OCI-LY7 (cell line): ENCODE results near the gene SLC10A7. TPM values are rescaled to one million over a fixed set of nuclear protein-coding genes. Genes with fewer than 3 reads are reported as not detected.

Experiments
- BruUV-seq: library from RNA; stranded (reverse); fragments of 400-500 nt; replicated peaks from 2 replicates; lab custom pipeline; 2021; lab: Mats Ljungman, UMichigan
- CTCF ChIA-PET: fragments of 300-600 bp; sonication (Branson Sonifier 250); formaldehyde crosslinking; loops from one replicate; lab custom pipeline; 2022; ENCODE audit warnings: antibody characterized with exemption; ENCODE audit not compliant: unreplicated experiment; lab: Charles Lee
- POLR2A ChIA-PET: fragments of 300-600 bp; sonication (Branson Sonifier 250); formaldehyde crosslinking; loops from one replicate; lab custom pipeline; 2022; ENCODE audit warnings: antibody characterized with exemption; lab: Charles Lee
- DNase-seq: peaks from one replicate; pipeline ENCODE4 v3.0.0-alpha.2; 2015; ENCODE audit warnings: low spot score
- H2AFZ ChIP-seq: fragments of 200-600 bp; sonication (generic), shearing (Covaris generic); 2 replicates; pipeline ENCODE4 v1.6.1; 2014; ENCODE audit warnings: mild to moderate bottlenecking, antibody characterized with exemption, low read length, moderate library complexity
- H3K27ac ChIP-seq: fragments of 200-600 bp; sonication (generic); 2 replicates; pipeline ENCODE4 v1.5.1; 2014; ENCODE audit warnings: mixed run types, low read depth, mild to moderate bottlenecking, moderate library complexity, low read length, inconsistent platforms; ENCODE audit not compliant: poor library complexity, severe bottlenecking
- H3K36me3 ChIP-seq: fragments of 200-600 bp; sonication (generic); 2 replicates; pipeline ENCODE4 v1.6.1; 2014; ENCODE audit warnings: mild to moderate bottlenecking, antibody characterized with exemption, low read length, moderate library complexity, mixed read lengths; ENCODE audit not compliant: insufficient read depth
- H3K4me1 ChIP-seq: fragments of 200-600 bp; sonication (generic); 2 replicates; pipeline ENCODE4 v1.5.1; 2014; ENCODE audit warnings: mild to moderate bottlenecking, low read length; ENCODE audit not compliant: insufficient read depth, poor library complexity, severe bottlenecking
- H3K4me2 ChIP-seq: fragments of 200-600 bp; sonication (generic); 2 replicates; pipeline ENCODE4 v1.6.1; 2014; ENCODE audit warnings: mild to moderate bottlenecking, low read length
- H3K4me3 ChIP-seq: fragments of 200-600 bp; sonication (generic); 2 replicates; pipeline ENCODE4 v1.5.1; 2014; ENCODE audit warnings: mild to moderate bottlenecking, low read depth, low read length; ENCODE audit not compliant: poor library complexity, severe bottlenecking
- H3K79me2 ChIP-seq: fragments of 200-600 bp; sonication (generic); 2 replicates; pipeline ENCODE4 v1.6.1; 2016; ENCODE audit warnings: low read depth, mild to moderate bottlenecking, low read length, moderate library complexity, mixed read lengths; ENCODE audit not compliant: insufficient read depth
- H3K9me2 ChIP-seq: fragments of 200-600 bp; sonication (generic); 2 replicates; pipeline ENCODE4 v1.6.1; 2016; ENCODE audit warnings: mild to moderate bottlenecking, low read length, mixed read lengths; ENCODE audit not compliant: insufficient read depth
- H3K9me3 ChIP-seq: fragments of 200-600 bp; sonication (generic); 2 replicates; pipeline ENCODE4 v1.6.1; 2014; ENCODE audit warnings: mild to moderate bottlenecking, mixed run types, low read length, mixed read lengths
- H4K20me1 ChIP-seq: fragments of 200-600 bp; sonication (generic); 2 replicates; pipeline ENCODE4 v1.6.1; 2014; ENCODE audit warnings: mild to moderate bottlenecking, antibody characterized with exemption, low read length, moderate library complexity, mixed read lengths; ENCODE audit not compliant: insufficient read depth
- EZH2phosphoT487 ChIP-seq: fragments of 200-600 bp; sonication (generic); IDR thresholded peaks from 2 replicates; pipeline ENCODE4 v1.6.1; 2018; ENCODE audit warnings: low read depth, borderline replicate concordance, mild to moderate bottlenecking, mixed run types, antibody characterized with exemption, low read length, moderate library complexity, mixed read lengths
- intact Hi-C: fragments of 100-400 bp; cut with micrococcal nuclease; formaldehyde crosslinking; loops from one replicate; pipeline ENCODE4 v1.10.0; 2022; ENCODE audit not compliant: unreplicated experiment
- total RNA-seq, 2 experiments: library from RNA; depleted of rRNA in 1 of 2; stranded (reverse); fragments of >200 nt in 1 of 2; shearing (Covaris generic) in 1 of 2; gene quantifications; 2 replicates each; pipeline ENCODE4 v1.2.3, GENCODE V29; 2014 to 2022
- TF ChIP-seq, protein P1 (sequence below): fragments of 200-600 bp; sonication (generic); conservative IDR thresholded peaks from 2 replicates; pipeline ENCODE4 v1.5.1; 2014; ENCODE audit warnings: mild to moderate bottlenecking, antibody characterized with exemption, low read length, moderate library complexity, mixed read lengths

SLC10A7 gene
- total RNA-seq, 2 experiments from 2014 or later, result 16.8 to 18.9 TPM

DNA sequence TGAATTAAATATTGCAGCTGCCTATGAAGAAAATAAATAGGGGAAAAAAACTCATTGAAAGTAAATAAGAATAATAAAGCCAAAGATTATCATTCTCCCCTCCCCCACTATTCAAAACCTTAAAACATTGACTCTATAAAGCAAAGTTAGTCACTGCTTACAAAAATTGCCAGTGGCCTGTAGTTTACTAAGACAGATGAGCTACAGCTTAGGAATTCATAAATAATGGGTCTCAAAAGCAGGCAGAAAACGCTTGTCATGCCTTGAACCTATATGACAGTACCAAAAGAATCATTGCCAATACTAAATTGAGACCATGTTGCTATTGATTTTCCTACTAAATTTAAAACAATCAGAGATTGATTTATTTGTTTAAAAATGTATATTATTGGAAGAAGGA lies 78.9 kb downstream of the SLC10A7 start:
- H3K79me2 ChIP-seq, result no peaks in the 10 kb centered on the region
- no peaks in the 10 kb centered on the region for H3K4me1 ChIP-seq
- ChIA-PET CTCF (no interaction called here), POLR2A (interaction anchor here (0.9 to 1.5 kb wide), 4 partner anchors 10 to 37 kb away, joined by 3 to 5 read pairs (median 3); no protein-coding TSS in a partner anchor)
- H3K9me3 ChIP-seq, result no peaks in the 10 kb centered on the region
- intact Hi-C loops, result no loop called here
- no TSS peak for BruUV-seq
- no peak overlapping the region for H2AFZ ChIP-seq
- no peaks in the 10 kb centered on the region for H3K36me3 ChIP-seq
- H3K4me2 ChIP-seq, result no peak overlapping the region
- H3K27ac ChIP-seq, result no peak overlapping the region
- no peaks in the 10 kb centered on the region for H3K9me2 ChIP-seq
- no peaks in the 10 kb centered on the region for H4K20me1 ChIP-seq
- no peak overlapping the region for H3K4me3 ChIP-seq
- no peak for TF ChIP-seq EZH2phosphoT487
- TF ChIP-seq, protein P1, sequence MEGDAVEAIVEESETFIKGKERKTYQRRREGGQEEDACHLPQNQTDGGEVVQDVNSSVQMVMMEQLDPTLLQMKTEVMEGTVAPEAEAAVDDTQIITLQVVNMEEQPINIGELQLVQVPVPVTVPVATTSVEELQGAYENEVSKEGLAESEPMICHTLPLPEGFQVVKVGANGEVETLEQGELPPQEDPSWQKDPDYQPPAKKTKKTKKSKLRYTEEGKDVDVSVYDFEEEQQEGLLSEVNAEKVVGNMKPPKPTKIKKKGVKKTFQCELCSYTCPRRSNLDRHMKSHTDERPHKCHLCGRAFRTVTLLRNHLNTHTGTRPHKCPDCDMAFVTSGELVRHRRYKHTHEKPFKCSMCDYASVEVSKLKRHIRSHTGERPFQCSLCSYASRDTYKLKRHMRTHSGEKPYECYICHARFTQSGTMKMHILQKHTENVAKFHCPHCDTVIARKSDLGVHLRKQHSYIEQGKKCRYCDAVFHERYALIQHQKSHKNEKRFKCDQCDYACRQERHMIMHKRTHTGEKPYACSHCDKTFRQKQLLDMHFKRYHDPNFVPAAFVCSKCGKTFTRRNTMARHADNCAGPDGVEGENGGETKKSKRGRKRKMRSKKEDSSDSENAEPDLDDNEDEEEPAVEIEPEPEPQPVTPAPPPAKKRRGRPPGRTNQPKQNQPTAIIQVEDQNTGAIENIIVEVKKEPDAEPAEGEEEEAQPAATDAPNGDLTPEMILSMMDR, result no peak
- DNase-seq, result no peak

GRCh38 chr4:146439999-146440398 lies 81.7 kb downstream of the SLC10A7 start:
- TF ChIP-seq, protein P1, result no peak
- TF ChIP-seq EZH2phosphoT487, result no peak
- H3K4me3 ChIP-seq, result no peak overlapping the region
- no peak overlapping the region for H3K4me2 ChIP-seq
- no peaks in the 10 kb centered on the region for H3K36me3 ChIP-seq
- CTCF ChIA-PET, result no interaction called here
- POLR2A ChIA-PET, result interaction anchor here (0.7 to 1.4 kb wide), 3 partner anchors 13 to 137 kb away, joined by 3 to 5 read pairs (median 5); no protein-coding TSS in a partner anchor
- H3K27ac ChIP-seq, result no peak overlapping the region
- H4K20me1 ChIP-seq, result no peaks in the 10 kb centered on the region; the same call in 1 of the 2 replicates
- H2AFZ ChIP-seq, result no peak overlapping the region
- intact Hi-C loops, result no loop called here
- no peaks in the 10 kb centered on the region for H3K9me3 ChIP-seq
- no peaks in the 10 kb centered on the region for H3K79me2 ChIP-seq
- BruUV-seq, result no TSS peak
- no peak for DNase-seq
- H3K9me2 ChIP-seq, result no peaks in the 10 kb centered on the region
- no peaks in the 10 kb centered on the region for H3K4me1 ChIP-seq

DNA sequence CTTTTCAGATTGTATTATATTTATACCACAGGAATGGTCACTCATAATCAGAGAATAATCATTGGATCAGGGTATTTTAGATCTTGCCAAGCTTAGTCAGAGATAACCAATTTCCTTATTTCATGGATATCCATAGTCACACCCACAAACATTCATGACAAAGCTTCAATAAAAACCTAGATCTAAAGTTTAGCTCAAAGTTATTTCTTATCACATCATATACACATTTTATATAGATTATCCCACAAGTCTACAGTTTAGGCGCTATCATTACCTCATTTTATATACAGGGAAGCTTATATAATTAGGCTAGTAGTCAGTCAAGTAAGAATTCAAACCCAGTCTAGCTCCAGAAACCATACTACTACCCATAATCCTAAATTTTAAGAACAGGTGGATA lies 82.3 kb downstream of the SLC10A7 start:
- no peaks in the 10 kb centered on the region; the same call in 1 of the 2 replicates for H4K20me1 ChIP-seq
- H3K9me2 ChIP-seq, result no peaks in the 10 kb centered on the region
- H3K4me3 ChIP-seq, result no peak overlapping the region
- H3K79me2 ChIP-seq, result no peaks in the 10 kb centered on the region
- ChIA-PET CTCF (no interaction called here), POLR2A (interaction anchor here (1.2 to 1.4 kb wide), 2 partner anchors 13 to 15 kb away, joined by 5 read pairs; no protein-coding TSS in a partner anchor)
- no peaks in the 10 kb centered on the region for H3K9me3 ChIP-seq
- no peaks in the 10 kb centered on the region for H3K36me3 ChIP-seq
- intact Hi-C loops, result no loop called here
- no peak for DNase-seq
- no peak overlapping the region for H3K27ac ChIP-seq
- H3K4me2 ChIP-seq, result no peak overlapping the region
- TF ChIP-seq EZH2phosphoT487, result no peak
- TF ChIP-seq, protein P1, result no peak
- H3K4me1 ChIP-seq, result no peaks in the 10 kb centered on the region
- H2AFZ ChIP-seq, result no peak overlapping the region
- no TSS peak for BruUV-seq
